Measurements from ENCODE around the gene KLHDC9.

KLHDC9 gene

GRCh38 chr1:161131523-161132409, 33.6 kb downstream of the KLHDC9 start:
- DNase-seq, result peak in 5 of 51 donors; percentile 32 to 64 (median 45)

GRCh38 chr1:161132410-161133219, 34.5 kb downstream of the KLHDC9 start, which contains the start of gene DEDD:
Gene DEDD, minus strand, starts transcription at chr1:161132667. Its CDS starts 8,205 bp downstream, at chr1:161124462.
- DNase-seq, result peak; percentile 63 to 97 (median 89)

- DNase-seq, result peak in 1 of 51 donors; percentile 7
Measured at GRCh38 chr1:161133220-161133740, 35.1 kb downstream of the KLHDC9 start.

- DNase-seq, result no peak
Measured at GRCh38 chr1:161137881-161138280, 39.7 kb downstream of the KLHDC9 start.

GRCh38 chr1:161138431-161138830, 40.3 kb downstream of the KLHDC9 start:
- DNase-seq, result no peak

GRCh38 chr1:161139766-161140165, 41.6 kb downstream of the KLHDC9 start:
- DNase-seq, result peak in 7 of 51 donors; percentile 6 to 39 (median 16)

- no peak for DNase-seq
Measured at GRCh38 chr1:161140755-161141400, 42.7 kb downstream of the KLHDC9 start.

GRCh38 chr1:161145832-161146231, 47.7 kb downstream of the KLHDC9 start:
- no peak for DNase-seq

All from hypothalamus (tissue), 51 donors.